Nephron progenitor cell (in vitro differentiated cells): ENCODE measurements around the gene HTRA3.

Experiments used
- DNase-seq: peaks from one replicate; pipeline ENCODE4 v3.0.0; 2021
- H3K27ac Mint-ChIP-seq: 2 replicates; pipeline ENCODE4 v1.8.0; 2021; ENCODE audit warnings: mild to moderate bottlenecking, moderate library complexity, mixed read lengths
- H3K27me3 Mint-ChIP-seq: 2 replicates; pipeline ENCODE4 v1.8.0; 2021; ENCODE audit warnings: mild to moderate bottlenecking, low read depth, mixed read lengths; ENCODE audit not compliant: poor library complexity
- H3K36me3 Mint-ChIP-seq: 2 replicates; pipeline ENCODE4 v1.8.0; 2021; ENCODE audit warnings: low read depth, mixed read lengths
- H3K4me1 Mint-ChIP-seq: 2 replicates; pipeline ENCODE4 v1.8.0; 2021; ENCODE audit warnings: mixed read lengths
- H3K4me3 Mint-ChIP-seq: 2 replicates; pipeline ENCODE4 v1.8.0; 2021; ENCODE audit warnings: mild to moderate bottlenecking, moderate library complexity, mixed read lengths
- H3K9me3 Mint-ChIP-seq: 2 replicates; pipeline ENCODE4 v1.8.0; 2021; ENCODE audit warnings: mild to moderate bottlenecking, moderate library complexity, mixed read lengths
- CTCF ChIP-seq: fragments of 200-600 bp; sonication (generic); IDR thresholded peaks from 2 replicates; pipeline ENCODE4 v1.5.0; 2021; ENCODE audit warnings: antibody characterized with exemption

The HTRA3 gene

DNA sequence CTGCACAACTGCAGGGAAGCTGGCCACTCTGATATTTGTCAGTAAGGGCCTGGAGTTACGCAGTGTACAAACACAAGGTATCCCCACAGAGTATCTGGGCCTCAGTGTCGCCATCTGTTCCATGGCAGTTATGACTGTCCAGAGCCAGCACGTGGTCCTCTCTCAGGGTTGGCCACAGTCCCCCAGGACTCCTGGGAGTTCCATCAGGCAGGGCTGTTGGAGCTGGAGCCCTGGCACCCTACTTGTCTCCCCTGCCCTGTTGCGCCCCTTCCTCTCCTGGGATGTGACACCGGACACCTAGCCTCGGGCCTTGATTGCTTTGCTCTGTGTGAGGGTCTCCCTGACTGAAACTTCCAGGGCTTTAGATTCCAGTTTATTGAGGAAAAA is 8.4 kb downstream of the HTRA3 start:
- Mint-ChIP-seq H3K4me3 (no peak overlapping the region), H3K36me3 (no peaks in the 10 kb centered on the region), H3K27me3 (no peaks in the 10 kb centered on the region), H3K4me1 (peaks cover 68% of the 10 kb centered on the region), H3K9me3 (no peaks in the 10 kb centered on the region), H3K27ac (peak overlapping the region; percentile 68)
- DNase-seq = no peak
- TF ChIP-seq CTCF = no peak

GRCh38 chr4:8278421-8279287 is 9.1 kb downstream of the HTRA3 start:
- no peak for TF ChIP-seq CTCF
- Mint-ChIP-seq H3K4me1 (peaks cover 75% of the 10 kb centered on the region), H3K4me3 (no peak overlapping the region), H3K36me3 (no peaks in the 10 kb centered on the region), H3K27ac (peak overlapping the region; percentile 68), H3K27me3 (no peaks in the 10 kb centered on the region), H3K9me3 (no peaks in the 10 kb centered on the region)
- no peak for DNase-seq

GRCh38 chr4:8279321-8280157 is 10.0 kb downstream of the HTRA3 start:
- Mint-ChIP-seq H3K27me3 (no peaks in the 10 kb centered on the region), H3K4me3 (peak overlapping the region; percentile 13), H3K9me3 (no peaks in the 10 kb centered on the region), H3K36me3 (no peaks in the 10 kb centered on the region), H3K27ac (peak overlapping the region; percentile 83), H3K4me1 (peaks cover 71% of the 10 kb centered on the region)
- TF ChIP-seq CTCF = no peak
- no peak for DNase-seq

GRCh38 chr4:8280158-8280875 is 10.8 kb downstream of the HTRA3 start:
- TF ChIP-seq CTCF = no peak
- Mint-ChIP-seq H3K4me1 (peaks cover 64% of the 10 kb centered on the region), H3K9me3 (no peaks in the 10 kb centered on the region), H3K36me3 (no peaks in the 10 kb centered on the region), H3K27ac (peak overlapping the region; percentile 83), H3K27me3 (no peaks in the 10 kb centered on the region), H3K4me3 (peak overlapping the region; percentile 13)
- DNase-seq = no peak

GRCh38 chr4:8280876-8281440 is 11.4 kb downstream of the HTRA3 start:
- Mint-ChIP-seq H3K36me3 (no peaks in the 10 kb centered on the region), H3K4me1 (peaks cover 57% of the 10 kb centered on the region), H3K4me3 (no peak overlapping the region), H3K27me3 (peaks cover 2% of the 10 kb centered on the region), H3K27ac (no peak overlapping the region), H3K9me3 (no peaks in the 10 kb centered on the region)
- TF ChIP-seq CTCF = no peak
- DNase-seq = no peak
